Measurements from ENCODE around the gene GRID2.

GRCh38 chr4:92254767-92255442, 48.9 kb upstream of the GRID2 start:
- no peak for TF ChIP-seq MXI1 (IDR thresholded peaks at IDR 0.05; ENCODE audit: borderline replicate concordance, low read depth, low read length)
- TF ChIP-seq, protein P1, sequence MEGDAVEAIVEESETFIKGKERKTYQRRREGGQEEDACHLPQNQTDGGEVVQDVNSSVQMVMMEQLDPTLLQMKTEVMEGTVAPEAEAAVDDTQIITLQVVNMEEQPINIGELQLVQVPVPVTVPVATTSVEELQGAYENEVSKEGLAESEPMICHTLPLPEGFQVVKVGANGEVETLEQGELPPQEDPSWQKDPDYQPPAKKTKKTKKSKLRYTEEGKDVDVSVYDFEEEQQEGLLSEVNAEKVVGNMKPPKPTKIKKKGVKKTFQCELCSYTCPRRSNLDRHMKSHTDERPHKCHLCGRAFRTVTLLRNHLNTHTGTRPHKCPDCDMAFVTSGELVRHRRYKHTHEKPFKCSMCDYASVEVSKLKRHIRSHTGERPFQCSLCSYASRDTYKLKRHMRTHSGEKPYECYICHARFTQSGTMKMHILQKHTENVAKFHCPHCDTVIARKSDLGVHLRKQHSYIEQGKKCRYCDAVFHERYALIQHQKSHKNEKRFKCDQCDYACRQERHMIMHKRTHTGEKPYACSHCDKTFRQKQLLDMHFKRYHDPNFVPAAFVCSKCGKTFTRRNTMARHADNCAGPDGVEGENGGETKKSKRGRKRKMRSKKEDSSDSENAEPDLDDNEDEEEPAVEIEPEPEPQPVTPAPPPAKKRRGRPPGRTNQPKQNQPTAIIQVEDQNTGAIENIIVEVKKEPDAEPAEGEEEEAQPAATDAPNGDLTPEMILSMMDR (conservative IDR thresholded peaks at IDR 0.05; ENCODE audit: low read depth, low read length) = no peak
- no peak for TF ChIP-seq RAD21 (IDR thresholded peaks at IDR 0.05; ENCODE audit: low read length)
- TF ChIP-seq POLR2A (IDR thresholded peaks at IDR 0.05; ENCODE audit: low read depth, low read length) = no peak
- no peak for TF ChIP-seq ELK1 (IDR thresholded peaks at IDR 0.05; ENCODE audit: borderline replicate concordance, low read depth, low read length)
- no peak for TF ChIP-seq MAFK (IDR thresholded peaks at IDR 0.05; ENCODE audit: low read depth, low read length)
